K562 (cell line): ENCODE measurements around the gene PEPD. TPM values are rescaled to one million over a fixed set of nuclear protein-coding genes. Genes with fewer than 3 reads are reported as not detected.

ENCODE experiments used
- BHLHE40 ChIP-seq: IDR thresholded peaks from 2 replicates; pipeline ENCODE4 v1.6.1; 2011; ENCODE audit warnings: low read length, improper control_type of control experiment
- CAMTA2 ChIP-seq: fragments of 250-450 bp; sonication (Bioruptor Pico); conservative IDR thresholded peaks from 2 replicates; pipeline ENCODE4 v1.5.1; 2022
- CBFA2T2 ChIP-seq: fragments of 450-650 bp; conservative IDR thresholded peaks from 2 replicates; pipeline ENCODE4 v1.6.1; 2017; ENCODE audit warnings: mild to moderate bottlenecking
- CBX3 ChIP-seq, 2 experiments: IDR thresholded peaks; 1 replicate in 1 of 2; 2 replicates in 1 of 2; pipeline ENCODE4 v1.6.1; 2012; ENCODE audit warnings: inconsistent platforms in 2 of 2, low read length in 2 of 2, borderline replicate concordance in 1 of 2, control low read depth in 1 of 2
- CCNT2 ChIP-seq: IDR thresholded peaks from 2 replicates; pipeline ENCODE4 v1.6.1; 2011; ENCODE audit warnings: borderline replicate concordance, low read depth, mild to moderate bottlenecking, moderate library complexity, mixed read lengths, low read length; ENCODE audit not compliant: insufficient read length; ENCODE audit errors: extremely low read depth
- CREM ChIP-seq: IDR thresholded peaks from 2 replicates; pipeline ENCODE4 v1.6.1; 2014; ENCODE audit warnings: antibody characterized with exemption, low read depth
- GATAD2A ChIP-seq: fragments of 450-650 bp; IDR thresholded peaks from 2 replicates; pipeline ENCODE4 v1.6.1; 2017
- HCFC1 ChIP-seq: IDR thresholded peaks from 2 replicates; pipeline ENCODE4 v1.6.1; 2012; ENCODE audit warnings: low read depth, low read length, improper control_type of control experiment
- HDAC2 ChIP-seq: fragments of 450-650 bp; IDR thresholded peaks from 2 replicates; pipeline ENCODE4 v1.6.1; 2016; ENCODE audit warnings: mild to moderate bottlenecking
- HNRNPK ChIP-seq: fragments of 200-400 bp; formaldehyde crosslinking; IDR thresholded peaks from one replicate; pipeline ENCODE4 v1.6.1; 2018; ENCODE audit warnings: mild to moderate bottlenecking, low read depth, low read length; ENCODE audit not compliant: poor library complexity, severe bottlenecking
- HNRNPL ChIP-seq: fragments of 200-400 bp; formaldehyde crosslinking; IDR thresholded peaks from 2 replicates; pipeline ENCODE4 v1.6.1; 2017; ENCODE audit warnings: low read depth, mild to moderate bottlenecking, low read length
- MYC ChIP-seq, 2 experiments: fragments of 250-450 bp in 1 of 2; sonication (Bioruptor Pico) in 1 of 2; IDR thresholded peaks; 2 replicates each; pipeline versions ENCODE4 v1.5.1 to v1.6.1; 2012 to 2021; ENCODE audit warnings: low read depth in 2 of 2, borderline replicate concordance in 1 of 2, improper control_type of control experiment in 1 of 2, low read length in 1 of 2, mild to moderate bottlenecking in 1 of 2, moderate library complexity in 1 of 2
- PHF20 ChIP-seq: fragments of 450-650 bp; IDR thresholded peaks from 2 replicates; pipeline ENCODE4 v1.6.1; 2018; ENCODE audit not compliant: partially characterized antibody
- POLR2G ChIP-seq: fragments of 200-400 bp; formaldehyde crosslinking; IDR thresholded peaks from 2 replicates; pipeline ENCODE4 v1.6.1; 2017; ENCODE audit warnings: low read depth, mild to moderate bottlenecking, antibody characterized with exemption, low read length, moderate library complexity
- PPARD ChIP-seq: fragments of 250-450 bp; sonication (Bioruptor Pico); IDR thresholded peaks from 2 replicates; pipeline ENCODE4 v1.8.0; 2022; ENCODE audit warnings: inconsistent platforms, mild to moderate bottlenecking, moderate library complexity
- RBFOX2 ChIP-seq: fragments of 200-400 bp; formaldehyde crosslinking; IDR thresholded peaks from 2 replicates; pipeline ENCODE4 v1.6.1; 2017; ENCODE audit warnings: low read depth, mild to moderate bottlenecking, low read length, moderate library complexity
- RBM17 ChIP-seq: fragments of 200-400 bp; formaldehyde crosslinking; IDR thresholded peaks from 2 replicates; pipeline ENCODE4 v1.6.1; 2017; ENCODE audit warnings: low read depth, mild to moderate bottlenecking, low read length, borderline replicate concordance
- RNF2 ChIP-seq: sonication (generic); IDR thresholded peaks from 2 replicates; pipeline ENCODE4 v1.6.1; 2016
- SETDB1 ChIP-seq: IDR thresholded peaks from one replicate; pipeline ENCODE4 v1.6.1; 2012; ENCODE audit warnings: low read length, control low read depth, inconsistent platforms
- SREBF1 ChIP-seq: fragments of 150-350 bp; IDR thresholded peaks from 2 replicates; pipeline ENCODE4 v1.6.1; 2014; ENCODE audit warnings: antibody characterized with exemption, low read depth, low read length, borderline replicate concordance
- SRSF7 ChIP-seq: fragments of 200-400 bp; formaldehyde crosslinking; optimal IDR thresholded peaks from 2 replicates; pipeline ENCODE3; 2017; ENCODE audit warnings: mild to moderate bottlenecking, low read depth, low read length
- TOE1 ChIP-seq, 2 experiments: fragments of 450-650 bp in 1 of 2; sonication (generic) in 1 of 2; formaldehyde crosslinking in 1 of 2; IDR thresholded peaks; 2 replicates each; pipeline versions ENCODE4 v1.7.1 to v1.8.0; 2016 to 2022; ENCODE audit warnings: borderline replicate concordance in 2 of 2, mild to moderate bottlenecking in 2 of 2, antibody characterized with exemption in 1 of 2, inconsistent platforms in 1 of 2, low read depth in 1 of 2, missing genetic modification reagents in 1 of 2, moderate library complexity in 1 of 2
- ZFX ChIP-seq: sonication (generic); formaldehyde crosslinking; IDR thresholded peaks from 2 replicates; pipeline ENCODE4 v1.8.0; 2022; ENCODE audit warnings: mild to moderate bottlenecking, missing genetic modification reagents, moderate library complexity
- ZKSCAN1 ChIP-seq: fragments of 150-350 bp; IDR thresholded peaks from 2 replicates; pipeline ENCODE4 v1.6.1; 2016; ENCODE audit warnings: low read depth, low read length
- ZNF551 ChIP-seq: fragments of 250-450 bp; sonication (Bioruptor Pico); IDR thresholded peaks from 2 replicates; pipeline ENCODE4 v1.5.0; 2021; ENCODE audit warnings: mild to moderate bottlenecking, moderate library complexity
- polyA plus RNA-seq, 8 experiments: library from polyadenylated mRNA; depleted of rRNA in 4 of 8; stranded (reverse) in 5 of 8; unstranded in 3 of 8; fragments of >200 nt; fragmentation: Nextera tagmentation in 2 of 8; fragmentation: Illumina TruSeq in 1 of 8; extraction: Ambion mirVana in 2 of 8; extraction: Trizol in 1 of 8; gene quantifications; 2 replicates each; pipeline versions ENCODE4 v1.2.1 to v1.2.3, GENCODE V29; 2011 to 2014; ENCODE audit warnings: inconsistent platforms in 1 of 8, missing spikeins in 1 of 8
- total RNA-seq, 7 experiments: library from RNA; depleted of rRNA in 6 of 7; stranded (reverse); fragments of >200 nt in 6 of 7; fragmentation: Illumina TruSeq in 2 of 7; extraction: Trizol in 2 of 7; gene quantifications; 2 replicates each; pipeline versions ENCODE4 v1.2.1 to v1.2.3, GENCODE V29; 2011 to 2021; ENCODE audit warnings: low replicate concordance in 1 of 7
- TF ChIP-seq, protein P1 (sequence below): fragments of 250-450 bp; sonication (Bioruptor Pico); IDR thresholded peaks from 2 replicates; pipeline ENCODE4 v1.8.0; 2021; ENCODE audit warnings: borderline replicate concordance, mild to moderate bottlenecking, moderate library complexity; ENCODE audit not compliant: poor library complexity, severe bottlenecking
- TF ChIP-seq, protein P2 (sequence below): fragments of 450-650 bp; formaldehyde crosslinking; IDR thresholded peaks from 2 replicates; pipeline ENCODE4 v1.4.0; 2020; ENCODE audit warnings: mild to moderate bottlenecking, mixed read lengths

PEPD gene
- total and polyA plus RNA-seq, 9 of the 15 experiments (the other 6 are each of a cell fraction or from before 2014, with no cell fraction given), result 1.3 to 19.2 (median 16.0) TPM

DNA sequence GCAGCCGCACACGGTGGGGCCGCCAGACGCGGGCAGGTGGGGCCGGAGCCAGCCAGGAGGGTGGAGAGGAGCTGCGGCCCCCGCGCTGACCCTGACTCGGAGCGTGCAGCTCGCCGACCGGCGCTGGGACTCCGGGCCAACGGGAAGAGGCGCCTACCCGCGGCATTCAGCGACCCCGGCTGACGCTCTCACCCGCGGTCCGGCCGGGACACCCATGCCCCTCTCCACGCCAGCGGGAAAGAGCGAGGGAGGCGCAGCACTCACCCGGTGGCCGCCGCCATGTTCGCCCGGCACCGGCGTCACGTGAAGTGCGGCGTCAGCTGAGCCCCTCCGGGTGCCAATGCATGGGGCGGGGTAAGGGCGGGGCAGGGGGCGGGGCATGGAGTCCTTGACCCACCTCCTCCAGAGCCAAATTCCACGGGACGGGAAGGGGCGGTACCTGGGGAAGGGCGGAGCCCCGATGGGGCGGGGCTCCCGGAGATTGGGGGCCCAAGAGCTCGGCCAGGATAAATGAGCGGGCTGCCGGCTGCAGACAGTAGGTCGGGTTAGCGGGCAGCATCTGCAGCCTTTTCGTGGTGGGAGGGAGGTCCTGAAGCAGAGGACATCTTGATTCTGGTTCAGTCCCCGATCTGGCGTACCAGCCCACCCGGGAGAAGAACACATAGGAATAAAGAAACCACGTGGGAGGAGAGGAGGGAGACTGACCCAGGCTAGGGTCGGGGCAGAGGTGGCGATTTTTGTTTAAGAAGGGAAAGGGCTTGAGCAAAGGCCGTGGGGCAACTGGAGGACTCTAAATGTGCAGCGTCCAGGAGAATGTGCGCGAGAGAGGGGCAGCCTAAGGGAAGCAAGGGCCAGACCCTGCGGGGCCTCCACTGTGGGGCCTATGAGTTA is at the start of gene PEPD (continued):
- TF ChIP-seq BHLHE40 (peak; percentile 92), CREM (peak; percentile 53), CBFA2T2 (peak; percentile 80), ZKSCAN1 (peak; percentile 76), HCFC1 (peak; percentile 69), RNF2 (peak; percentile 48; the same call in 1 of the 2 replicates), ZFX (CRISPR knock-in tag) (0 out of 2 replicates have a peak, but pooled peaks have one; percentile 34), CBX3 (IDR thresholded peaks at IDR 0.05; ENCODE audit: borderline replicate concordance in 1 of 2, low read length in 2 of 2) (no peak), RBM17 (no peak), MYC (IDR thresholded peaks at IDR 0.05; ENCODE audit: low read depth, low read length) (peak; percentile 27; the same call in 1 of the 2 replicates), MYC (CRISPR knock-in tag; IDR thresholded peaks at IDR 0.05; ENCODE audit: borderline replicate concordance, low read depth) (no peak), PPARD (CRISPR knock-in tag) (no peak), CCNT2 (peak; percentile 54), GATAD2A (no peak), HNRNPK (no peak), PHF20 (peak; percentile 97), ZNF551 (CRISPR knock-in tag) (no peak), SREBF1 (no peak), SRSF7 (no peak), HDAC2 (peak; percentile 64; the same call in 1 of the 2 replicates), POLR2G (peak; percentile 95), HNRNPL (peak; percentile 54; the same call in 1 of the 2 replicates), TOE1 (IDR thresholded peaks at IDR 0.05; ENCODE audit: borderline replicate concordance) (peak; percentile 45; the same call in 1 of the 2 replicates), TOE1 (CRISPR knock-in tag; IDR thresholded peaks at IDR 0.05; ENCODE audit: borderline replicate concordance, low read depth) (no peak), SETDB1 (peak; percentile 35), CAMTA2 (CRISPR knock-in tag) (no peak), RBFOX2 (peak; percentile 86)
- TF ChIP-seq, protein P1, sequence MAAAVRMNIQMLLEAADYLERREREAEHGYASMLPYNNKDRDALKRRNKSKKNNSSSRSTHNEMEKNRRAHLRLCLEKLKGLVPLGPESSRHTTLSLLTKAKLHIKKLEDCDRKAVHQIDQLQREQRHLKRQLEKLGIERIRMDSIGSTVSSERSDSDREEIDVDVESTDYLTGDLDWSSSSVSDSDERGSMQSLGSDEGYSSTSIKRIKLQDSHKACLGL (CRISPR knock-in tag), result peak; percentile 80
- TF ChIP-seq, protein P2, sequence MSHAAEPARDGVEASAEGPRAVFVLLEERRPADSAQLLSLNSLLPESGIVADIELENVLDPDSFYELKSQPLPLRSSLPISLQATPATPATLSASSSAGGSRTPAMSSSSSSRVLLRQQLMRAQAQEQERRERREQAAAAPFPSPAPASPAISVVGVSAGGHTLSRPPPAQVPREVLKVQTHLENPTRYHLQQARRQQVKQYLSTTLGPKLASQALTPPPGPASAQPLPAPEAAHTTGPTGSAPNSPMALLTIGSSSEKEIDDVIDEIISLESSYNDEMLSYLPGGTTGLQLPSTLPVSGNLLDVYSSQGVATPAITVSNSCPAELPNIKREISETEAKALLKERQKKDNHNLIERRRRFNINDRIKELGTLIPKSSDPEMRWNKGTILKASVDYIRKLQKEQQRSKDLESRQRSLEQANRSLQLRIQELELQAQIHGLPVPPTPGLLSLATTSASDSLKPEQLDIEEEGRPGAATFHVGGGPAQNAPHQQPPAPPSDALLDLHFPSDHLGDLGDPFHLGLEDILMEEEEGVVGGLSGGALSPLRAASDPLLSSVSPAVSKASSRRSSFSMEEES (CRISPR knock-in tag), result no peak
